ENCODE measurements around the gene KRTAP24-1.

KRTAP24-1 gene

GRCh38 chr21:30320215-30320614 lies 37.5 kb upstream of the KRTAP24-1 start, which contains the start of gene KRTAP26-1:
KRTAP26-1 (minus strand) TSS chr21:30320315; CDS start chr21:30320035, 280 bp downstream.
- no peak for TF ChIP-seq EZH2 (IDR thresholded peaks at IDR 0.05; ENCODE audit: borderline replicate concordance, low read length)
- TF ChIP-seq CTCF (IDR thresholded peaks at IDR 0.05; ENCODE audit: low read length): no peak
- H2AFZ ChIP-seq (ENCODE audit: low read length): no peak within 1 kb of the TSS
- no peak within 1 kb of the TSS for H3K9ac ChIP-seq (ENCODE audit: low read length)
- H3K36me3 ChIP-seq (ENCODE audit: insufficient read depth, low read length): no peaks in the 10 kb centered on the region
- no peak within 1 kb of the TSS for H3K4me2 ChIP-seq (ENCODE audit: low read length)
- no peaks in the 10 kb centered on the region for H3K9me2 ChIP-seq (ENCODE audit: low read depth, low read length)
- H3K9me3 ChIP-seq (ENCODE audit: low read length): no peaks in the 10 kb centered on the region
- H3K4me1 ChIP-seq (ENCODE audit: insufficient read depth, low read length, severe bottlenecking): no peaks in the 10 kb centered on the region
- no peak within 1 kb of the TSS for H3K27ac ChIP-seq (ENCODE audit: low read depth, low read length, poor library complexity, severe bottlenecking)
- H4K20me1 ChIP-seq (ENCODE audit: insufficient read depth, low read length): no peaks in the 10 kb centered on the region
- H3K4me3 ChIP-seq (ENCODE audit: low read depth, low read length, poor library complexity, severe bottlenecking): no peak within 1 kb of the TSS
- no peaks in the 10 kb centered on the region for H3F3A ChIP-seq (ENCODE audit: insufficient read depth, low read length)
- H3K79me2 ChIP-seq (ENCODE audit: insufficient read depth, low read length): no peaks in the 10 kb centered on the region
- H3K27me3 ChIP-seq (ENCODE audit: insufficient read depth, low read length): no peaks in the 10 kb centered on the region

- H3K36me3 ChIP-seq (ENCODE audit: insufficient read depth, low read length): no peaks in the 10 kb centered on the region
- H3F3A ChIP-seq (ENCODE audit: insufficient read depth, low read length): no peaks in the 10 kb centered on the region
- TF ChIP-seq EZH2 (IDR thresholded peaks at IDR 0.05; ENCODE audit: borderline replicate concordance, low read length) (no peak), CTCF (IDR thresholded peaks at IDR 0.05; ENCODE audit: low read length) (no peak)
- no peak overlapping the region for H3K4me3 ChIP-seq (ENCODE audit: low read depth, low read length, poor library complexity, severe bottlenecking)
- no peak overlapping the region for H3K9ac ChIP-seq (ENCODE audit: low read length)
- no peaks in the 10 kb centered on the region for H3K9me2 ChIP-seq (ENCODE audit: low read depth, low read length)
- no peak overlapping the region for H3K27ac ChIP-seq (ENCODE audit: low read depth, low read length, poor library complexity, severe bottlenecking)
- no peaks in the 10 kb centered on the region for H3K9me3 ChIP-seq (ENCODE audit: low read length)
- no peak overlapping the region for H3K4me2 ChIP-seq (ENCODE audit: low read length)
- no peaks in the 10 kb centered on the region for H3K79me2 ChIP-seq (ENCODE audit: insufficient read depth, low read length)
- H3K27me3 ChIP-seq (ENCODE audit: insufficient read depth, low read length): no peaks in the 10 kb centered on the region
- no peaks in the 10 kb centered on the region for H3K4me1 ChIP-seq (ENCODE audit: insufficient read depth, low read length, severe bottlenecking)
- no peak overlapping the region for H2AFZ ChIP-seq (ENCODE audit: low read length)
- H4K20me1 ChIP-seq (ENCODE audit: insufficient read depth, low read length): no peaks in the 10 kb centered on the region
These were observed 33.0 kb upstream of the KRTAP24-1 start for GRCh38 chr21:30315701-30316100.

GRCh38 chr21:30306884-30307283 lies 24.1 kb upstream of the KRTAP24-1 start:
- H3K79me2 ChIP-seq (ENCODE audit: insufficient read depth, low read length): no peaks in the 10 kb centered on the region
- no peak overlapping the region for H3K27ac ChIP-seq (ENCODE audit: low read depth, low read length, poor library complexity, severe bottlenecking)
- H3K4me3 ChIP-seq (ENCODE audit: low read depth, low read length, poor library complexity, severe bottlenecking): no peak overlapping the region
- H4K20me1 ChIP-seq (ENCODE audit: insufficient read depth, low read length): no peaks in the 10 kb centered on the region
- TF ChIP-seq CTCF (IDR thresholded peaks at IDR 0.05; ENCODE audit: low read length) (no peak), EZH2 (IDR thresholded peaks at IDR 0.05; ENCODE audit: borderline replicate concordance, low read length) (no peak)
- no peak overlapping the region for H3K4me2 ChIP-seq (ENCODE audit: low read length)
- no peaks in the 10 kb centered on the region for H3K4me1 ChIP-seq (ENCODE audit: insufficient read depth, low read length, severe bottlenecking)
- no peaks in the 10 kb centered on the region for H3K27me3 ChIP-seq (ENCODE audit: insufficient read depth, low read length)
- H3K9me3 ChIP-seq (ENCODE audit: low read length): no peaks in the 10 kb centered on the region
- H3K36me3 ChIP-seq (ENCODE audit: insufficient read depth, low read length): no peaks in the 10 kb centered on the region
- no peak overlapping the region for H2AFZ ChIP-seq (ENCODE audit: low read length)
- no peaks in the 10 kb centered on the region for H3K9me2 ChIP-seq (ENCODE audit: low read depth, low read length)
- no peak overlapping the region for H3K9ac ChIP-seq (ENCODE audit: low read length)
- H3F3A ChIP-seq (ENCODE audit: insufficient read depth, low read length): no peaks in the 10 kb centered on the region

Data from OCI-LY1 (cell line).